NCI-H146 treated with DMSO at 0.1 percent for 48 hours (cell line): ENCODE data around the gene SLC1A1.

Experiments
- DNase-seq: peaks from one replicate; lab custom pipeline; 2025; ENCODE audit not compliant: unreplicated experiment; lab: John Stamatoyannopoulos, UW

SLC1A1 gene

GRCh38 chr9:4614627-4615026 lies 124.4 kb downstream of the SLC1A1 start:
- DNase-seq: no peak

GRCh38 chr9:4615251-4615650 lies 125.0 kb downstream of the SLC1A1 start:
- DNase-seq: no peak

GRCh38 chr9:4615778-4616177 lies 125.5 kb downstream of the SLC1A1 start:
- DNase-seq: no peak

- DNase-seq: no peak
Observed at GRCh38 chr9:4617752-4618151, 127.5 kb downstream of the SLC1A1 start.

- DNase-seq: no peak
Observed at GRCh38 chr9:4618700-4619099, 128.4 kb downstream of the SLC1A1 start.

GRCh38 chr9:4620057-4620765 lies 129.9 kb downstream of the SLC1A1 start:
- no peak for DNase-seq

- no peak for DNase-seq
Observed at GRCh38 chr9:4620881-4621555, 130.8 kb downstream of the SLC1A1 start.

- no peak for DNase-seq
Observed at GRCh38 chr9:4622016-4622415, 131.7 kb downstream of the SLC1A1 start.

GRCh38 chr9:4630836-4631235 lies 140.6 kb downstream of the SLC1A1 start:
- DNase-seq: no peak
